SU-DHL-6 (cell line): Measurements from ENCODE around the gene TMEM235.

ENCODE experiments used
- CTCF ChIP-seq: fragments of 200-600 bp; sonication (generic); IDR thresholded peaks from one replicate; pipeline ENCODE4 v1.5.1; 2017; ENCODE audit warnings: antibody characterized with exemption, mild to moderate bottlenecking, low read length, moderate library complexity; ENCODE audit not compliant: insufficient read depth, poor library complexity, severe bottlenecking
- EZH2phosphoT487 ChIP-seq: fragments of 200-600 bp; sonication (generic), shearing (Covaris generic); conservative IDR thresholded peaks from 2 replicates; pipeline ENCODE4 v1.6.1; 2018; ENCODE audit warnings: mild to moderate bottlenecking, antibody characterized with exemption, low read length, moderate library complexity, mixed read lengths

- TF ChIP-seq CTCF (no peak), EZH2phosphoT487 (no peak)
Observed at GRCh38 chr17:78275355-78275754, 43.9 kb downstream of the TMEM235 start.
